ENCODE measurements around the gene RING1. TPM values are rescaled to one million over a fixed set of nuclear protein-coding genes. Genes with fewer than 3 reads are reported as not detected.

The RING1 gene
- polyA plus RNA-seq, 3 donors, result 23.7 to 42.5 (median 40.5) TPM

DNA sequence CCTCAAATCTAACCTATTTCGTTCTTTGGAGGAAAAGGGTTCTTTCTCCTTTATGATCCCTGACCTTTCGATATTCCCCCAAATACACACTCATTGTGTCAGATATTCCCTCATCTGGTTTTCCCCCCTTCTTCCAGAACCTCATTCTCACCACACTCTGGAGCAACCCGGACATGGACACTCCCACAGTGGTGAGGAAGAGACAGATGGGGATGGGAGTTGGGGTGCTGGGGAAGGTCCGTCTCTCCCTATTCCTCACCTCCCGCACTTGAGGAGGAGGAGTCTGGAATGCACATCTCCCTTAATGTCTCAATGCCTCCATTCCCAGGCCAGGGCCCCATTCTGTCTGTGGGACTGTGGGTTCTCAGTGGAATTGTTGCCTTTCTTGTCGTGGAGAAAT, 6.4 kb upstream of the RING1 start:
- no peak overlapping the region for H3K27ac ChIP-seq (ENCODE audit: low read depth, low read length)
- WGBS, 3 donors, result 46 to 83% (median 81%) methylated on average over 6 of the region's 6 CpGs

DNA sequence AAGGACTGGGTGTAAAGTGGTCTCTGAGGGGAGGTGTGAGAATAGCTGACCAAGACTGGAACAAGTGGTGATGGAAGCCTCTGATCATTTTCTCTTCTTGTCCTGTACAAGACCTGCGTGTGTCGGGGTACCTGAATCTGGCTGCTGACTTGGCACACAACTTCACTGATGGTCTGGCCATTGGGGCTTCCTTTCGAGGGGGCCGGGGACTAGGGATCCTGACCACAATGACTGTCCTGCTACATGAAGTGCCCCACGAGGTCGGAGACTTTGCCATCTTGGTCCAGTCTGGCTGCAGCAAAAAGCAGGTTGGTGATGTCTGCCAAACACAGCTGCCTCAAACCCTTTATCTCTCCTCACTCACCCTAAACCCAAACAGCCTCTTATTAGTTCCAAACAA, 5.5 kb upstream of the RING1 start:
- no peak overlapping the region for H3K27ac ChIP-seq (ENCODE audit: low read depth, low read length)
- WGBS, 3 donors, result 79 to 90% (median 88%) methylated on average over 6 of the region's 6 CpGs

DNA sequence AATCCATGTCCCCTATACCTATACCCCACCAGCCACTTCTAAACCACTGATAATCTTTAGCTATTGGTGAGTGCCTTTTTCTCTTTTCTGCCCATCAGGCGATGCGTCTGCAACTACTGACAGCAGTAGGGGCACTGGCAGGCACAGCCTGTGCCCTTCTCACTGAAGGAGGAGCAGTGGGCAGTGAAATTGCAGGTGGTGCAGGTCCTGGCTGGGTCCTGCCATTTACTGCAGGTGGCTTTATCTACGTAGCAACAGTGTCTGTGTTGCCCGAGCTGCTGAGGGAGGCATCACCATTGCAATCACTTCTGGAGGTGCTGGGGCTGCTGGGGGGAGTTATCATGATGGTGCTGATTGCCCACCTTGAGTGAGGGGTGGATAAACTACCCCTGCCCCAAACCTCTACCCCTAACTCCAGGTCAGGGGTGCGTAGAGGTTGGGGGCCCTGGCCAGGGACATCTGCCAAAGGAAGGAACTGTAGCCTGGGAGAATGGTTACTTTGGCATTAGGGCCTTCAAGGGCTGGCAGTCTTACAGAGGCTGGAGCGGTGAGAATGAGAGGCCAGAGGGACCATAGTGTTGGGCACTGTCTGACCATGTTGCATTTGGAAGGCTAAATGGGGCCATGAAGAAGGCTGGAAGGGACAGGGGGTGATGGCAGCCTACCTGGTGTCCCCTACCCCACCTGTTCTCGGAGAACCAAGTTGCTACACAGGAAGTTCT, 4.7 kb upstream of the RING1 start:
- H3K27ac ChIP-seq (ENCODE audit: low read depth, low read length), result no peak overlapping the region
- 73 to 86% (median 83%) methylated on average over 7 of the region's 7 CpGs for WGBS, 3 donors

DNA sequence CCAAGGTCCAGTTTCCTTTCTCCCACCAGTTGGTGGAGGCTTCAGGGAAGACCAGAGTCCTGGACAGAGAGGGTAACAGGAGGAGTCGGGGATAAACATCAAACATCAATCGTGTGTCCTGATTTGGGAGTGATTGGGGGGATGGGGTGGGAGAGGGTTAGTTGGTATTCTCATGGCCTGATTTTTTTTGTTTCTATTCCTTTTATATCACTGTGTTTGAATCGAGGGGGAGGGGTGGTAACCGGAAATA, 4.2 kb upstream of the RING1 start:
- no peak overlapping the region for H3K27ac ChIP-seq (ENCODE audit: low read depth, low read length)
- WGBS, 3 donors, result 3 to 5% (median 4%) methylated on average over 4 of the region's 4 CpGs

DNA sequence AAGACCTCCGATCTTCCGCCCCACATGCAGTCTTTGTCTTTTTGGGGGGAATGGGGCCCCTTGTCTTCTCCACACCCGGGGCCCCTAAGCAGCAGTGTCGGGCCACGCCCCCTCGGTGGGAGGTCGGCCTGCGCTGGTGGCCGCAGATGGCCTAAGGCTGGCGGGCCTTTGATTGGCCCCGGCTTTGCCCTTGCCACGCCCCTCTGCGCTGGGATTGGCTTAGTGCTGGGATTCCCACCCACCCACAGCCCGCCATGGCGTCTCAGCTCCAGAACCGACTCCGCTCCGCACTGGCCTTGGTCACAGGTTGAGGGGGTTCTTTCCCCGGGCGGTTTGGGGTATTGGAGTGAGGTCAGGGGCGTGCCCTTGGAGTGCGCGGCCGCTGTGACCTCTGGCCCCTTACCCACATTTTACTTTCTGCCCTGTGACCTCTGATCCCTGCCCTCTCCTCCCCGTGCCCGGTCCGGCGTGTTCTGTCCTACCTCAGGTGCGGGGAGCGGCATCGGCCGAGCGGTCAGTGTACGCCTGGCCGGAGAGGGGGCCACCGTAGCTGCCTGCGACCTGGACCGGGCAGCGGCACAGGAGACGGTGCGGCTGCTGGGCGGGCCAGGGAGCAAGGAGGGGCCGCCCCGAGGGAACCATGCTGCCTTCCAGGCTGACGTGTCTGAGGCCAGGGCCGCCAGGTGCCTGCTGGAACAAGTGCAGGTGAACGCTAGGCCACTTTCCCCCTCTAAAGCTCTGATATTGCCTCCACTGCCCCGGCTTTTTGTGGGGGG, 3.7 kb upstream of the RING1 start, which contains the start of gene HSD17B8:
HSD17B8 (plus strand) TSS at position 241 of the 776 bp plus-strand sequence; CDS start at position 255, 14 bp downstream.
- H3K27ac ChIP-seq (ENCODE audit: low read depth, low read length), result no peak within 1 kb of the TSS
- 0 to 2% (median 1%) methylated on average over 48 of the region's 48 CpGs for WGBS, 3 donors

DNA sequence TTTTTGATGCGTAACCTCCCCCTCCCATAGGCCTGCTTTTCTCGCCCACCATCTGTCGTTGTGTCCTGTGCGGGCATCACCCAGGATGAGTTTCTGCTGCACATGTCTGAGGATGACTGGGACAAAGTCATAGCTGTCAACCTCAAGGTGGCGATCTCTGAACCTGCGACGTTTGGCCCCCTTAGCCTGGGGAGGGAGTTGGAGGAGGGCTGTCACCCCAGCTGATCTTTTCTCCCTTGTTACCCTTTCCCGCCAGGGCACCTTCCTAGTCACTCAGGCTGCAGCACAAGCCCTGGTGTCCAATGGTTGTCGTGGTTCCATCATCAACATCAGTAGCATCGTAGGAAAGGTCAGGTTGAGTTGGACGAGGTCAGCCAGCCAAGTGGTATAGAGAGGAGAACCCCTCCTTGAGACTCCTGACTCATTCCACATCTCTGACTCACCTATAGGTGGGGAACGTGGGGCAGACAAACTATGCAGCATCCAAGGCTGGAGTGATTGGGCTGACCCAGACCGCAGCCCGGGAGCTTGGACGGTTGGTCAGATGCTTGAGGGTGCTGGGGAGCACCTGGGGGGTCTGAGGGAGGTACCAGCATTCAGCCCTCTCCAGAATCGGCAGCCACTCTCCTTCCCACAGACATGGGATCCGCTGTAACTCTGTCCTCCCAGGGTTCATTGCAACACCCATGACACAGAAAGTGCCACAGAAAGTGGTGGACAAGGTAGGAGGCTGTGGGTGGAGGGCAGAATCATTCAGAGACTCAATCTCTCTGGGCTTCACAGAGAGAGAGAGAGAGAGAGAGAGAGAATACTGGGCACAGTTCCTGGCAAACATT, 2.9 kb upstream of the RING1 start:
- WGBS, 3 donors, result 28 to 59% (median 56%) methylated on average over 17 of the region's 17 CpGs
- no peak overlapping the region for H3K27ac ChIP-seq (ENCODE audit: low read depth, low read length)

DNA sequence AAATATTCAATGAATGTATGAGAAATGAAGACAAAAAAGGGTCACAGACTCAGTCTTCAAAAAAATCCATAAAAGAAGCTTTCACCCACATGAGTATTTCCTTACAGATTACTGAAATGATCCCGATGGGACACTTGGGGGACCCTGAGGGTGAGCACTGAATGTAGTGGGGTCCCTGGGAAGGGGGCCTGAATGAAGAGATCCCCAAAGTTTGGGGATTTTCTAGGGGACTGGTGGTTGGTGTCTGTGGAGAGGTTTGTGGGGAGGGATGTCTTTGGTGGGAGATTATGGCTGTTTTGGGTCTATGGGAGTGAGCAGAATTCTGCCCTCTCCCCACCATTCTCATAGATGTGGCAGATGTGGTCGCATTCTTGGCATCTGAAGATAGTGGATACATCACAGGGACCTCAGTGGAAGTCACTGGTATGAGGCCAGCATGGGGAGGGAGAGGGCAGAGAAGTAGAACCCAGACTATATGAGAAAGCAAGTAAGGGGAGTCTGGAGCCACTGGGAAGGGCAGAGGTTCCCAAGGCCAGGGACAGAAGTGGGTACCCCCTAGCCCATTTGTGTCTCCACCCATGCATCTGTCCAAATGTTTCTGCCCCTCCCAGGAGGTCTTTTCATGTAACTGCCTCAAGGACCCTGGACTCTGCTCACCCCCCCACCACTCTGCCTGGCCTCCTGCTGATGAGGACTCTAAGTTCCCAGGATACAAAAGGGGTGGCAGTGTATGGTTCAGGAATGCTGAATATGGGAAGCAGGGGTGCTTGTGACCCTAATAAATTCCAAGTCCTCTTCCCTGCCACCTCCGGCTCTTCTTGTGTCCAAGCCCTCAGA, 2.1 kb upstream of the RING1 start:
- H3K27ac ChIP-seq (ENCODE audit: low read depth, low read length), result no peak overlapping the region
- WGBS, 3 donors, result 75 to 89% (median 81%) methylated on average over 3 of the region's 3 CpGs

DNA sequence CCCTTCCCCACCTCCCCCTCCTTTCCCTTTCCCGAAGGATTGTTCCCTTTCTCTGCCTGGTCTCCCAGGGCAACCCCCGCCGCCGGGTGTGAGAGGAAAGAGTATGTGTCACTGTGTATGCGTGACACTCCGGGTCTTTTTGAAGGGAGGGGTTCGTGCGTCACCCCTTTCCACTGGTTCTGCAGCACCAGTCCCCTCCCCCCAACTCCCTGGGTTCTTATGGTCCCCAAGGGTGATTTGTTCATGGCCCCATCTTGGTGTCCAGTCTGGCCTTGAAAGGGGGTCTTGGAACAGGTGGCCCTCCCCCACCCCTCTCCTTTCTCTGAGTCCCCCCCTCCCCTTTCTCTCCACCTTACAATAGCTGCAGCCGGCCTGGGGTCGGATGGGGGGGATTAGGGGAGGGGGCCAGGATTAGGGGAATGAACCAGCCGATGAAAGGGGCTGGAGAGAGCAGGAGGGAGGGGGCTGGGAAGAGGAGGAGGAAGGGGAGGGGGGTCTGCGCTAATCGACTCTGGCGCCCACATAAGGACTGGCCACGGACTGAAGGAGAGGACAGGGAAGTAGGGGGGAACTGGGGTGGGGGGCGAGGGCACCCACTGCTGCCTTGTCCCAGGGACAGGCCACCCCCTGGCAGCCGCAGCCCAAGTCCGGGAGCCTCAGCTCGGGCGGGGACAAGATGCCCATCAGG, 1.3 kb upstream of the RING1 start:
- H3K27ac ChIP-seq (ENCODE audit: low read depth, low read length), result no peak overlapping the region

DNA sequence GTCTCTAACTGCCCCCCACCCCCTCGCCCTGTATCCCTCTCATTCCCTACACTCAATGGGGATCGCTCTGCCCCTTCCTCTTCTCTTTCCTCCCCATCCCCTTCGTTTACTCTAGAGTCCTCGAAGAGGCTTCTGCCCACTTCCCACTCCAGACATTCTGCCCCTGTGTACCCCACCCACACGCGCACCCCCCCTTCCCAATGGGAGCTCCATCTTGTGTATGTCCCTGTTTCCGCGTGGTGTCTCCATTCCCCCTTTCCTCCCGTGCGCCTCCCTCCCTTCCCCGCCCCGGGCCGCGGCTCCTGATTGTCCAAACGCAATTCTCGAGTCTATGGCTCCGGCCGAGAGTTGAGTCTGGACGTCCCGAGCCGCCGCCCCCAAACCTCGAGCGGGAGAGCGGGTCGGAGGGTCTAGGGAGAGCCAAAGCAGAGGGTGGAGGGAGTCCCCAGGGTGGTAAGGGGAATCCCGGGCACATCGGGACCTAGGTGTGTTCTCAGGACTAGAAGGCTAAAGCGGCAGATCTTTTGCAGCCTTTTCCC, 679 bp upstream of the RING1 start:
- 0 to 3% (median 1%) methylated on average over 27 to 29 of the region's 29 CpGs for WGBS, 3 donors
- H3K27ac ChIP-seq (ENCODE audit: low read depth, low read length), result peak overlapping the region; percentile 84

More for the DNA sequence above, 1.3 kb upstream of the RING1 start:
- 23 to 24% (median 23%) methylated on average over 16 to 20 of the region's 20 CpGs for WGBS, 3 donors

DNA sequence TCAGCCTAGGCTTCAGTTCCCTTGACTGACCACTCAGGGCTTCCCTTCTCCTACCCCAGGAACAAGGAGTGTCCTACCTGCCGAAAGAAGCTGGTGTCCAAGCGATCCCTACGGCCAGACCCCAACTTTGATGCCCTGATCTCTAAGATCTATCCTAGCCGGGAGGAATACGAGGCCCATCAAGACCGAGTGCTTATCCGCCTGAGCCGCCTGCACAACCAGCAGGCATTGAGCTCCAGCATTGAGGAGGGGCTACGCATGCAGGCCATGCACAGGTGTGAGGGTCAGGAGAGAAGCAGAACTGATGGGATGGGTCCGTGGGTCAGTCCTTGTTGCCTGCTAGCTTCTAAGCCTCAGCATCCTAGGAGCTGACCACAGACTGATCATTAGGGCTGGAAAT, 1.6 kb downstream of the RING1 start:
- WGBS, 3 donors, result 90 to 95% (median 95%) methylated on average over 10 of the region's 10 CpGs
- no peak overlapping the region for H3K27ac ChIP-seq (ENCODE audit: low read depth, low read length)

DNA sequence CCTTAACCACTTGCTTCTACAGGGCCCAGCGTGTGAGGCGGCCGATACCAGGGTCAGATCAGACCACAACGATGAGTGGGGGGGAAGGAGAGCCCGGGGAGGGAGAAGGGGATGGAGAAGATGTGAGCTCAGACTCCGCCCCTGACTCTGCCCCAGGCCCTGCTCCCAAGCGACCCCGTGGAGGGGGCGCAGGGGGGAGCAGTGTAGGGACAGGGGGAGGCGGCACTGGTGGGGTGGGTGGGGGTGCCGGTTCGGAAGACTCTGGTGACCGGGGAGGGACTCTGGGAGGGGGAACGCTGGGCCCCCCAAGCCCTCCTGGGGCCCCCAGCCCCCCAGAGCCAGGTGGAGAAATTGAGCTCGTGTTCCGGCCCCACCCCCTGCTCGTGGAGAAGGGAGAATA, 2.8 kb downstream of the RING1 start:
- H3K27ac ChIP-seq (ENCODE audit: low read depth, low read length), result no peak overlapping the region
- WGBS, 3 donors, result 81 to 84% (median 82%) methylated on average over 11 to 17 of the region's 17 CpGs

DNA sequence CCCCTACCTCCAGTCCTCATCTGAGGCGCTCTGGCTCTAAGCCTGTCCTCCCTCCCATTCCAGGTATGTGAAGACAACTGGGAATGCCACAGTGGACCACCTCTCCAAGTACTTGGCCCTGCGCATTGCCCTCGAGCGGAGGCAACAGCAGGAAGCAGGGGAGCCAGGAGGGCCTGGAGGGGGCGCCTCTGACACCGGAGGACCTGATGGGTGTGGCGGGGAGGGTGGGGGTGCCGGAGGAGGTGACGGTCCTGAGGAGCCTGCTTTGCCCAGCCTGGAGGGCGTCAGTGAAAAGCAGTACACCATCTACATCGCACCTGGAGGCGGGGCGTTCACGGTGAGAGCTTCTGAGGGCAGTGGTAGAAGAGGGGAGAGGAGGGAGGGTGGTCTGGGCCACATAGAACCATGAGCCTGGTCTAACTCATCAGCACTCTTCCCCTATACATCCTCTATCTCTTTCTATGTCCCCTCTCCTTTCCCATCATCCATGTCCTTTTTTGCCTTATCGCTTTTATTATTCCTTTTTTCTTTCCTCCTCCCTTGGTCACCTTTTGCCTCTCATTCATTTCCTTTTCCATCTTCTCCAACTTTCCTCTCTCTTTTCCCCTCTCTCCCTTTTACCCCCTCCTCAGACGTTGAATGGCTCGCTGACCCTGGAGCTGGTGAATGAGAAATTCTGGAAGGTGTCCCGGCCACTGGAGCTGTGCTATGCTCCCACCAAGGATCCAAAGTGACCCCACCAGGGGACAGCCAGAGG, 3.5 kb downstream of the RING1 start:
- 84 to 87% (median 84%) methylated on average over 18 of the region's 18 CpGs for WGBS, 3 donors

DNA sequence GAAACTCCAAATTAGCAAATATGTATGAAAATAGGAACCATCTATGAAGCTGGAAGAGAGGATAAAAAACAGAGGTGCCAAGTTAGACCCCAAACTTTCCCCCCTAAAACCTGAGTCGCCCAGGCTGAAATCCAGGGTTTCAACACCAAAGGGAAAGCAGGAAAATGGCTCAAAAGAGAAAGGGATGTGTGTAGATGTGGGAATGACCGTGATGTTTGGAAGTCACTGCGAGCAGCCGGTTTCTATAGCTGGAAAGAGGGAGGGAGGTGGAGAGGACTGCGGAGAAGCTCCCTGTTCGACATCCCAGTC, 4.5 kb downstream of the RING1 start:
- no peak overlapping the region for H3K27ac ChIP-seq (ENCODE audit: low read depth, low read length)
- WGBS, 3 donors, result 2 to 11% (median 5%) methylated on average over 6 of the region's 6 CpGs

More for the DNA sequence above, 3.5 kb downstream of the RING1 start:
- H3K27ac ChIP-seq (ENCODE audit: low read depth, low read length), result no peak overlapping the region

DNA sequence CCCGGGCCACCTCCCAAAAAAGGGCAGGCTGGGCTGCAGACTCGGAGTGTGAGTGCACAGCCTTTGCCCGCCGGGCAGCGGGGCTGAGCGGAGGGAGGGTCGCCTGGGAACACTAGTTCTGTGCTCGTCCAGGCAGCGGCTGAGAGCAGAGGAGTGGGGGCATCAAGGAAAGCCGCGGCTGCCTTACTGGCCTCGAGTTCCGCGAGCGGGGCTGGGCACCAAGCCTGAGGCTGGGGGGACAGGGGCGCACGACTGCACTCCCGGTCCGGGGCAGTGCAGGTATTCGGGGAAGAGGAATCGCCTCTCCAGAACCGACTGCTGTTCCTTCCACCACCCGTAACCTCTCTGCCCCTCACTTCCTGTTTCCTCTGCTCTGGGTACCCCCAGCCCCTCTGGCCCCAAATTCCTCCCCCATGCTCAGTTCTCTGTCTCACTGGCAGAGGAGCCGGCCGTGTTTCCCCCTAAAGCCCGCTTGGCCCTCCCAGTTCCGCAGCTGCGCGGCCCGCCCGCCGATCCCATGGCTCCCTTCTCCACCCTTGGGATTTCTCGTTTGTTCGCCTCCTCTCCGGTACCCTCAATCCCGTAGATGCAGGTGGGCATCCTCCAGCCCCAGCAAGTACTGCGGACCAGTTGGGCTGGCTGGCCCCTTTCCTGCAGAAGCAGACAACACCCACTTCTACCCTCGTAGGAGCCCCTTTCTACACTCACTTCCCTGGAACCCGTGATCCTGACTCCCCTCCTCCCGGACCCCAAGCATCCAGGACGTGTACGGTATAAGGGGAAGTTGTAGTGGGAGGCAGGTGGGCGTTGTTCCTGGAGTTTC, 5.1 kb downstream of the RING1 start:
- WGBS, 3 donors, result 1 to 2% (median 1%) methylated on average over 35 to 43 of the region's 43 CpGs
- no peak overlapping the region for H3K27ac ChIP-seq (ENCODE audit: low read depth, low read length)

DNA sequence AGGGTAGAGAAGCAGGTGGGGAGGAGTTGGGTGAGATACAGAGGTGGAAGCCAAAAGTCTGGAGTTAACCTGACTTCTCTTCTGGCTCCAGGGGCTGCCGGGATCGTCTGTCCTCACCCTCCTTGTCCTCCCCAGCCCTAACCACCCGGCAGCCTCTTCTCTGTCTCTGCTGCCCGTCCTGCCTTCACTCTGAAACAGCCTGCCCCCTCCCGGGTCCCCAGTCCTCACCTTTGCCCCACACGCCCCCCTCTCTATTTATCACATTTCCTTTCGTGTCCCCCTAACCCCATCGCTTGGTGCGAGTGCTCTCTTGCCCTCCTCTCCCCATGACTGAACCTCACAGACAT, 5.7 kb downstream of the RING1 start:
- WGBS, 3 donors, result 18 to 24% (median 22%) methylated on average over 7 to 9 of the region's 9 CpGs
- H3K27ac ChIP-seq (ENCODE audit: low read depth, low read length), result no peak overlapping the region
